Fibroblast of peridontal ligament (primary cell): ENCODE data around the gene TLE4.

ENCODE experiments used
- DNase-seq: peaks from one replicate; pipeline ENCODE4 v3.0.0-alpha.2; 2010; ENCODE audit errors: extremely low read depth

Gene TLE4

GRCh38 chr9:79691496-79691895, 119.7 kb downstream of the TLE4 start:
- no peak for DNase-seq

- no peak for DNase-seq
Measured at GRCh38 chr9:79692857-79693571, 121.2 kb downstream of the TLE4 start.

GRCh38 chr9:79693750-79694149, 122.0 kb downstream of the TLE4 start:
- no peak for DNase-seq

- no peak for DNase-seq
Measured at GRCh38 chr9:79694208-79694607, 122.4 kb downstream of the TLE4 start.

- peak; percentile 94 for DNase-seq
Measured at GRCh38 chr9:79694676-79695400, 123.1 kb downstream of the TLE4 start.

- no peak for DNase-seq
Measured at GRCh38 chr9:79695531-79696175, 123.9 kb downstream of the TLE4 start.

- no peak for DNase-seq
Measured at GRCh38 chr9:79698967-79699366, 127.2 kb downstream of the TLE4 start.

- no peak for DNase-seq
Measured at GRCh38 chr9:79699479-79699878, 127.7 kb downstream of the TLE4 start.

- DNase-seq = peak; percentile 50
Measured at GRCh38 chr9:79700607-79701360, 129.0 kb downstream of the TLE4 start.

GRCh38 chr9:79701651-79702050, 129.9 kb downstream of the TLE4 start:
- DNase-seq = no peak

GRCh38 chr9:79705704-79706103, 133.9 kb downstream of the TLE4 start:
- no peak for DNase-seq

- DNase-seq = no peak
Measured at GRCh38 chr9:79706512-79706911, 134.7 kb downstream of the TLE4 start.

- no peak for DNase-seq
Measured at GRCh38 chr9:79707589-79707988, 135.8 kb downstream of the TLE4 start.

GRCh38 chr9:79708541-79708940, 136.8 kb downstream of the TLE4 start:
- DNase-seq = no peak

GRCh38 chr9:79709743-79710674, 138.2 kb downstream of the TLE4 start:
- no peak for DNase-seq

- no peak for DNase-seq
Measured at GRCh38 chr9:79711874-79712273, 140.1 kb downstream of the TLE4 start.

- DNase-seq = peak; percentile 44
Measured at GRCh38 chr9:79719021-79719420, 147.3 kb downstream of the TLE4 start.

- no peak for DNase-seq
Measured at GRCh38 chr9:79719989-79720388, 148.2 kb downstream of the TLE4 start.

GRCh38 chr9:79731171-79731890, 159.6 kb downstream of the TLE4 start:
- peak; percentile 7 for DNase-seq

- DNase-seq = peak; percentile 74
Measured at GRCh38 chr9:79735023-79735779, 163.4 kb downstream of the TLE4 start.
